ENCODE data around the gene TXNL4B. TPM values are rescaled to one million over a fixed set of nuclear protein-coding genes. Genes with fewer than 3 reads are reported as not detected.

TXNL4B gene
- total RNA-seq, 1 donor from 2014 or later = 17.1 TPM

DNA sequence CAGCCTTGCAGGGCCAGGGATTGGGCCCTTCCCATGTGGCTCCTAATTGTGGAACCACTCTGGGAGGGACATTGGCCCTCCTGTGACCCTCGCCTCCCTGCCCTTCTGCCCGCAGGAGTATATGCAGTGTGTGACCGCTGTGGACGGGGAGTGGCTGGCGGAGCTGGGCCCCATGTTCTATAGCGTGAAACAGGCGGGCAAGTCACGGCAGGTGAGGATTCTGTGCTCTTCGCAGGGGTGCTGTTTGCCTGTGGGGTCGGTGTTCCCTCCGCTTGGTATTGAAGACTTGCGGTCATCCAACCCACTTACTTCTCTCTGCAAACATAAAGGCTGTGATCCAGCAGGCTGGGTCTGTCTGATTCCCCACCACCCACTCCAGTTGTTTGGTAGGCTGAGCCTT, 15.9 kb upstream of the TXNL4B start:
- DNase-seq (ENCODE audit: low spot score) = no peak
- H3K27me3 Mint-ChIP-seq (ENCODE audit: low read depth) = no peaks in the 10 kb centered on the region
- intact Hi-C loops (cut with micrococcal nuclease) = no loop called here
- no peak overlapping the region for H3K27ac Mint-ChIP-seq
- no peaks in the 10 kb centered on the region for H3K9me3 Mint-ChIP-seq
- H3K36me3 Mint-ChIP-seq (ENCODE audit: low read depth) = peaks cover 76% of the 10 kb centered on the region
- no peaks in the 10 kb centered on the region for H3K4me1 Mint-ChIP-seq (ENCODE audit: low read depth)
- H3K4me3 Mint-ChIP-seq (ENCODE audit: low read depth) = no peak overlapping the region

DNA sequence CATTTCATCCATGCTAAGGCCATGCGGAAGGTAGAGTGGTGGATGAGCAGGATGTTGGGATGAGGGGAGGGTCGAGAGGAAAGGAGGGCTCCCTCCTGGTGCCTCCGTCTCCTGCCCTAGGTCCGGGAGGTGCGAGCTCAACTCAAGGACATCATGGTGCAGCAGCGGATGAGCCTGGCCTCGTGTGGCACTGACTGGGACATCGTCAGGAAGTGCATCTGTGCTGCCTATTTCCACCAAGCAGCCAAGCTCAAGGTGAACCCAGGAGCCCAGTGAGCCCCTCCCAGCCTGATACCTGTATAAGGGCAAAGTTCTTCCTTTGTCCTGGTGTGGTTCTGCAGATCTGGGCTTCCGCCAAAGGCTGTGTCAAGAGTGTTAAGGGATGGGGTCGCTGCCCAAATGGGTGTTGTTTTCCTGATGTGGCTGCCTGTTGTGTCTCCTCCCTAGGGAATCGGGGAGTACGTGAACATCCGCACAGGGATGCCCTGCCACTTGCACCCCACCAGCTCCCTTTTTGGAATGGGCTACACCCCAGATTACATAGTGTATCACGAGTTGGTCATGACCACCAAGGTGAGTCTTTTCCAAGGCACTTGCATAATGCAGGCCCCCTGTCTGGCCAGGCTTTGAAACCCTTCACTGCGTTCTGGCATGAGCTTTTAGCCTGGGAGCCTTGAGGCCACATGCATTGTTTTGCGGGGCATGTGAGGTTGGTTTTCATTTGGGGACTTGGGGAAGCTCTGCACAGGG, 15.1 kb upstream of the TXNL4B start:
- H3K27me3 Mint-ChIP-seq (ENCODE audit: low read depth) = no peaks in the 10 kb centered on the region
- H3K27ac Mint-ChIP-seq = no peak overlapping the region
- no peaks in the 10 kb centered on the region for H3K9me3 Mint-ChIP-seq
- DNase-seq (ENCODE audit: low spot score) = no peak
- no peak overlapping the region for H3K4me3 Mint-ChIP-seq (ENCODE audit: low read depth)
- H3K4me1 Mint-ChIP-seq (ENCODE audit: low read depth) = no peaks in the 10 kb centered on the region
- intact Hi-C loops (cut with micrococcal nuclease) = no loop called here
- peaks cover 84% of the 10 kb centered on the region for H3K36me3 Mint-ChIP-seq (ENCODE audit: low read depth)

- H3K4me3 Mint-ChIP-seq (ENCODE audit: low read depth) = no peak overlapping the region
- no peaks in the 10 kb centered on the region for H3K9me3 Mint-ChIP-seq
- no peaks in the 10 kb centered on the region for H3K4me1 Mint-ChIP-seq (ENCODE audit: low read depth)
- no peak for DNase-seq (ENCODE audit: low spot score)
- H3K36me3 Mint-ChIP-seq (ENCODE audit: low read depth) = peaks cover 91% of the 10 kb centered on the region
- intact Hi-C loops (cut with micrococcal nuclease) = no loop called here
- no peak overlapping the region for H3K27ac Mint-ChIP-seq
- no peaks in the 10 kb centered on the region for H3K27me3 Mint-ChIP-seq (ENCODE audit: low read depth)
Measured at GRCh38 chr16:72107371-72107770, 14.0 kb upstream of the TXNL4B start.

GRCh38 chr16:72105978-72106377, 12.6 kb upstream of the TXNL4B start:
- peaks cover 91% of the 10 kb centered on the region for H3K36me3 Mint-ChIP-seq (ENCODE audit: low read depth)
- no peaks in the 10 kb centered on the region for H3K9me3 Mint-ChIP-seq
- H3K27me3 Mint-ChIP-seq (ENCODE audit: low read depth) = no peaks in the 10 kb centered on the region
- H3K27ac Mint-ChIP-seq = no peak overlapping the region
- no peak for DNase-seq (ENCODE audit: low spot score)
- H3K4me3 Mint-ChIP-seq (ENCODE audit: low read depth) = no peak overlapping the region
- intact Hi-C loops (cut with micrococcal nuclease) = no loop called here
- no peaks in the 10 kb centered on the region for H3K4me1 Mint-ChIP-seq (ENCODE audit: low read depth)

- no peaks in the 10 kb centered on the region for H3K4me1 Mint-ChIP-seq (ENCODE audit: low read depth)
Measured at GRCh38 chr16:72104905-72105304, 11.5 kb upstream of the TXNL4B start.

DNA sequence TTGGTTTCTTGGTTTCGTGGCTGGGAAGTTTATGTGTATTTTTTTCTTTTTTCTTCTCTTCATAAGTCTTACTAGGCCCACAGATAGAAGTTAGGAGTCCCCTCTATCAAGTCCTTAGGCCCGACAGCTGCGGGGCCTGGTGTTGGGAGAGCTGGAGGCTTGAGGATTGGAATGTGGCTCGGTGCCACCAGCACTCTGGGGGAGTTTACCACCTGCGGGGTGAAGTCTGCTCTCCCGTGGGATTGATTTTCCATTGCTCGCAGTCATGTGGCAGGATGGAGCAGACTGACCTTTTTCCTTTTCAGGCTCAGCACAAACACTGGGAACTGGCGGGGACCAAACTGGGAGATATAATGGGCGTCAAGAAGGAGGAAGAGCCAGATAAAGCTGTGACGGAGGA, 7.8 kb upstream of the TXNL4B start:
- H3K27me3 Mint-ChIP-seq (ENCODE audit: low read depth) = no peaks in the 10 kb centered on the region
- intact Hi-C loops (cut with micrococcal nuclease) = no loop called here
- peaks cover 97% of the 10 kb centered on the region for H3K36me3 Mint-ChIP-seq (ENCODE audit: low read depth)
- peaks cover 1% of the 10 kb centered on the region for H3K4me1 Mint-ChIP-seq (ENCODE audit: low read depth)
- no peak overlapping the region for H3K27ac Mint-ChIP-seq
- no peak for DNase-seq (ENCODE audit: low spot score)
- H3K4me3 Mint-ChIP-seq (ENCODE audit: low read depth) = no peak overlapping the region
- no peaks in the 10 kb centered on the region for H3K9me3 Mint-ChIP-seq

More at GRCh38 chr16:72104905-72105304, 11.5 kb upstream of the TXNL4B start:
- DNase-seq (ENCODE audit: low spot score) = no peak
- intact Hi-C loops (cut with micrococcal nuclease) = no loop called here
- Mint-ChIP-seq H3K9me3 (no peaks in the 10 kb centered on the region), H3K36me3 (ENCODE audit: low read depth) (peaks cover 90% of the 10 kb centered on the region), H3K4me3 (ENCODE audit: low read depth) (no peak overlapping the region), H3K27me3 (ENCODE audit: low read depth) (no peaks in the 10 kb centered on the region), H3K27ac (no peak overlapping the region)

DNA sequence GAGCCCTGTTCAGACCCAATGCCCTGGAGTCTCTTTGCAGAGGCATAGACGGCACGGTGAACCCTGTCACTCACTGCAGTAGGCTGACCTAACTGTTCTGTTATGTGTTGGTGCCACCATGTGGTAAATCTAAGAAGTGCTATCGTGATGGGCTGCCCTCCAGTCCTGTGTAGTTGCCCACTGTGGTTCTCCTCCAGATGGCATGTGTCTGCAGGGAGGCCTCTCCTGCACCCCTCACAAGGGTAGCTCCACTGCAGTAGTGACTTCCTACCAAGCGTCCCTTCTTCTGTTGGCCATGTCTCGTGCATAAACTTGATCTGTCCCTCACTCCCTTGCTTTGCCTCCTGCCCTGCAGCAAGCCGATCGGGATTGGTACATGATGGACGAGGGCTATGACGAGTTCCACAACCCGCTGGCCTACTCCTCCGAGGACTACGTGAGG, 6.0 kb upstream of the TXNL4B start:
- intact Hi-C loops (cut with micrococcal nuclease) = loop anchor here (1.0 to 10.0 kb wide), 3 partner anchors 33 to 375 kb away; partner anchors contain the start of genes IST1 and PHLPP2
- Mint-ChIP-seq H3K36me3 (ENCODE audit: low read depth) (peaks cover 85% of the 10 kb centered on the region), H3K4me3 (ENCODE audit: low read depth) (no peak overlapping the region), H3K4me1 (ENCODE audit: low read depth) (peaks cover 15% of the 10 kb centered on the region), H3K27ac (no peak overlapping the region), H3K27me3 (ENCODE audit: low read depth) (no peaks in the 10 kb centered on the region), H3K9me3 (no peaks in the 10 kb centered on the region)
- peak; percentile 43 for DNase-seq (ENCODE audit: low spot score)

- peaks cover 81% of the 10 kb centered on the region for H3K36me3 Mint-ChIP-seq (ENCODE audit: low read depth)
- H3K27ac Mint-ChIP-seq = no peak overlapping the region
- no peaks in the 10 kb centered on the region for H3K9me3 Mint-ChIP-seq
- DNase-seq (ENCODE audit: low spot score) = no peak
- intact Hi-C loops (cut with micrococcal nuclease) = loop anchor here (1.0 to 10.0 kb wide), 3 partner anchors 33 to 374 kb away; partner anchors contain the start of genes IST1 and PHLPP2
- no peaks in the 10 kb centered on the region for H3K27me3 Mint-ChIP-seq (ENCODE audit: low read depth)
- no peak overlapping the region for H3K4me3 Mint-ChIP-seq (ENCODE audit: low read depth)
- H3K4me1 Mint-ChIP-seq (ENCODE audit: low read depth) = peaks cover 15% of the 10 kb centered on the region
Measured at GRCh38 chr16:72098936-72099335, 5.5 kb upstream of the TXNL4B start.

- Mint-ChIP-seq H3K27ac (peak overlapping the region; percentile 99), H3K36me3 (ENCODE audit: low read depth) (peaks cover 60% of the 10 kb centered on the region), H3K27me3 (ENCODE audit: low read depth) (no peaks in the 10 kb centered on the region), H3K4me3 (ENCODE audit: low read depth) (peak overlapping the region; percentile 98), H3K4me1 (ENCODE audit: low read depth) (peaks cover 36% of the 10 kb centered on the region), H3K9me3 (no peaks in the 10 kb centered on the region)
- DNase-seq (ENCODE audit: low spot score) = peak; percentile 20
- intact Hi-C loops (cut with micrococcal nuclease) = loop anchor here (5.0 to 10.0 kb wide), 3 partner anchors 199 to 807 kb away; partner anchors contain the start of genes CMTR2, IST1 and PHLPP2
Measured at GRCh38 chr16:72094266-72094610, 818 bp upstream of the TXNL4B start.

GRCh38 chr16:72092832-72093447, 480 bp downstream of the TXNL4B start:
- intact Hi-C loops (cut with micrococcal nuclease) = loop anchor here (1.0 to 10.0 kb wide), 7 partner anchors 26 to 806 kb away; partner anchors contain the start of genes CMTR2, DHODH, IST1 and PHLPP2
- no peak for DNase-seq (ENCODE audit: low spot score)
- Mint-ChIP-seq H3K4me3 (ENCODE audit: low read depth) (peak overlapping the region; percentile 98), H3K36me3 (ENCODE audit: low read depth) (peaks cover 58% of the 10 kb centered on the region), H3K4me1 (ENCODE audit: low read depth) (peaks cover 35% of the 10 kb centered on the region), H3K27me3 (ENCODE audit: low read depth) (no peaks in the 10 kb centered on the region), H3K27ac (peak overlapping the region; percentile 99), H3K9me3 (no peaks in the 10 kb centered on the region)

- Mint-ChIP-seq H3K4me3 (ENCODE audit: low read depth) (peak overlapping the region; percentile 62), H3K36me3 (ENCODE audit: low read depth) (peaks cover 52% of the 10 kb centered on the region), H3K27ac (no peak overlapping the region), H3K4me1 (ENCODE audit: low read depth) (peaks cover 35% of the 10 kb centered on the region), H3K9me3 (no peaks in the 10 kb centered on the region), H3K27me3 (ENCODE audit: low read depth) (no peaks in the 10 kb centered on the region)
- no peak for DNase-seq (ENCODE audit: low spot score)
- intact Hi-C loops (cut with micrococcal nuclease) = loop anchor here (5.0 to 10.0 kb wide), 3 partner anchors 196 to 804 kb away; partner anchors contain the start of genes CMTR2, IST1 and PHLPP2
Measured at GRCh38 chr16:72091217-72091616, 2.2 kb downstream of the TXNL4B start.

- intact Hi-C loops (cut with micrococcal nuclease) = no loop called here
- no peaks in the 10 kb centered on the region for H3K27me3 Mint-ChIP-seq (ENCODE audit: low read depth)
- peaks cover 54% of the 10 kb centered on the region for H3K36me3 Mint-ChIP-seq (ENCODE audit: low read depth)
- H3K4me3 Mint-ChIP-seq (ENCODE audit: low read depth) = no peak overlapping the region
- peaks cover 1% of the 10 kb centered on the region for H3K4me1 Mint-ChIP-seq (ENCODE audit: low read depth)
- no peak overlapping the region for H3K27ac Mint-ChIP-seq
- DNase-seq (ENCODE audit: low spot score) = no peak
- H3K9me3 Mint-ChIP-seq = peaks cover 16% of the 10 kb centered on the region
Measured at GRCh38 chr16:72085002-72085401, 8.4 kb downstream of the TXNL4B start.

- Mint-ChIP-seq H3K4me1 (ENCODE audit: low read depth) (peaks cover 1% of the 10 kb centered on the region), H3K27ac (no peak overlapping the region), H3K9me3 (peaks cover 16% of the 10 kb centered on the region), H3K27me3 (ENCODE audit: low read depth) (no peaks in the 10 kb centered on the region), H3K4me3 (ENCODE audit: low read depth) (no peak overlapping the region), H3K36me3 (ENCODE audit: low read depth) (peaks cover 48% of the 10 kb centered on the region)
- no peak for DNase-seq (ENCODE audit: low spot score)
- intact Hi-C loops (cut with micrococcal nuclease) = no loop called here
Measured at GRCh38 chr16:72084445-72084844, 9.0 kb downstream of the TXNL4B start.
